B cell (primary cell): ENCODE measurements around the gene POGK. TPM values are rescaled to one million over a fixed set of nuclear protein-coding genes. Genes with fewer than 3 reads are reported as not detected.
A peak's percentile ranks its signal among the peaks of the same experiment; 100 is the strongest.

ENCODE experiments used
- ATAC-seq: fragments of 200-7000 bp; cut with Tn5 transposase; one replicate; pipeline ENCODE4 v1.10.0; 2021; ENCODE audit warnings: low read depth, mild to moderate bottlenecking, moderate number of reproducible peaks, moderate library complexity
- CTCF ChIA-PET: fragments of 350-600 bp; sonication (Branson Sonifier 250); formaldehyde crosslinking; loops from one replicate; lab custom pipeline; 2021; ENCODE audit warnings: antibody characterized with exemption, inconsistent platforms; lab: Charles Lee
- POLR2A ChIA-PET: fragments of 350-600 bp; sonication (Branson Sonifier 250); formaldehyde crosslinking; loops from one replicate; lab custom pipeline; 2021; ENCODE audit warnings: antibody characterized with exemption; lab: Charles Lee
- DNase-seq: peaks from one replicate; pipeline ENCODE4 v3.0.0; 2013
- H2AFZ ChIP-seq: 2 replicates; pipeline ENCODE4 v1.6.1; 2012; ENCODE audit warnings: mild to moderate bottlenecking, low read depth, low read length; ENCODE audit not compliant: insufficient read depth, poor library complexity, severe bottlenecking
- H3K27ac ChIP-seq, 2 donors: 1 replicate in 1 of 2; 2 replicates in 1 of 2; pipeline ENCODE4 v1.5.1; 2012 to 2013; ENCODE audit warnings: low read length in 2 of 2, mild to moderate bottlenecking in 2 of 2, moderate library complexity in 1 of 2
- H3K27me3 ChIP-seq, 4 experiments: fragments of 200-600 bp in 1 of 4; sonication (generic) in 1 of 4; replicated peaks in 1 of 4; 1 replicate in 2 of 4; 2 replicates in 2 of 4; pipeline versions ENCODE4 v1.6.1 to v1.7.0; 2013 to 2016; ENCODE audit warnings: low read length in 3 of 4, mild to moderate bottlenecking in 2 of 4, mixed read lengths in 1 of 4, moderate library complexity in 1 of 4; ENCODE audit not compliant: insufficient read depth in 4 of 4, control insufficient read depth in 3 of 4; ENCODE audit errors: control extremely low read depth in 1 of 4
- H3K36me3 ChIP-seq, 2 experiments: replicated peaks in 1 of 2; 1 replicate in 1 of 2; 2 replicates in 1 of 2; pipeline versions ENCODE4 v1.6.1 to v1.7.1; 2013; ENCODE audit warnings: low read length in 1 of 2; ENCODE audit not compliant: insufficient read depth in 2 of 2, control insufficient read depth in 1 of 2; ENCODE audit errors: control extremely low read depth in 1 of 2, extremely low read depth in 1 of 2
- H3K4me1 ChIP-seq, 2 donors: fragments of 200-600 bp in 1 of 2; sonication (generic) in 1 of 2; 1 replicate in 1 of 2; 2 replicates in 1 of 2; pipeline versions ENCODE4 v1.5.1 to v1.6.1; 2013 to 2017; ENCODE audit warnings: low read length in 2 of 2; ENCODE audit not compliant: control insufficient read depth in 2 of 2, insufficient read depth in 2 of 2
- H3K4me2 ChIP-seq: replicated peaks from 2 replicates; pipeline ENCODE3; 2012; ENCODE audit warnings: mild to moderate bottlenecking, low read depth, low read length; ENCODE audit not compliant: poor library complexity, severe bottlenecking
- H3K4me3 ChIP-seq, 5 experiments: fragments of 200-600 bp in 1 of 5; sonication (generic) in 1 of 5; 1 replicate in 3 of 5; 2 replicates in 2 of 5; pipeline versions ENCODE4 v1.5.1 to v1.7.0; 2011 to 2016; ENCODE audit warnings: low read length in 4 of 5, mild to moderate bottlenecking in 4 of 5, low read depth in 2 of 5, control low read depth in 1 of 5, moderate library complexity in 1 of 5; ENCODE audit not compliant: insufficient read depth in 1 of 5; ENCODE audit errors: control extremely low read depth in 1 of 5, extremely low read depth in 1 of 5
- H3K79me2 ChIP-seq: fragments of 200-600 bp; sonication (generic); one replicate; pipeline ENCODE4 v1.6.0; 2016; ENCODE audit warnings: low read length; ENCODE audit not compliant: control insufficient read depth, insufficient read depth
- H3K9ac ChIP-seq: fragments of 200-600 bp; sonication (generic); 2 replicates; pipeline ENCODE4 v1.6.1; 2017; ENCODE audit warnings: mild to moderate bottlenecking, low read length, moderate library complexity
- H3K9me3 ChIP-seq, 3 donors: one replicate each; pipeline versions ENCODE4 v1.6.1 to v1.7.1; 2013; ENCODE audit warnings: low read length in 2 of 3; ENCODE audit not compliant: control insufficient read depth in 2 of 3, insufficient read depth in 1 of 3; ENCODE audit errors: control extremely low read depth in 1 of 3
- H4K20me1 ChIP-seq: 2 replicates; pipeline ENCODE4 v1.6.0; 2012; ENCODE audit warnings: mild to moderate bottlenecking, low read length; ENCODE audit not compliant: insufficient read depth, control insufficient read depth, poor library complexity, severe bottlenecking
- H3K27ac Mint-ChIP-seq: one replicate; pipeline ENCODE4 v1.8.0; 2021; ENCODE audit warnings: mixed read lengths
- H3K27me3 Mint-ChIP-seq: one replicate; pipeline ENCODE4 v1.8.0; 2021; ENCODE audit warnings: mixed read lengths
- H3K4me1 Mint-ChIP-seq: one replicate; pipeline ENCODE4 v1.8.0; 2021; ENCODE audit warnings: mixed read lengths
- H3K4me3 Mint-ChIP-seq: one replicate; pipeline ENCODE4 v1.8.0; 2021; ENCODE audit warnings: mixed read lengths
- H3K9me3 Mint-ChIP-seq: one replicate; pipeline ENCODE4 v1.8.0; 2022; ENCODE audit warnings: mixed read lengths; ENCODE audit not compliant: insufficient read depth
- EZH2 ChIP-seq: IDR thresholded peaks from 2 replicates; pipeline ENCODE4 v1.6.1; 2012; ENCODE audit warnings: borderline replicate concordance, low read depth, mild to moderate bottlenecking, moderate library complexity, low read length; ENCODE audit not compliant: insufficient read depth, poor library complexity, severe bottlenecking
- WGBS: methylation state at CpG from one replicate; pipeline ENCODE4 v1.1.5; 2013; ENCODE audit warnings: missing lambda C conversion rate; ENCODE audit not compliant: insufficient coverage; 5-methylcytosine and 5-hydroxymethylcytosine counted together
- intact Hi-C: fragments of 100-400 bp; cut with micrococcal nuclease; formaldehyde crosslinking; loops from one replicate; pipeline ENCODE4 v1.10.0; 2022
- polyA plus RNA-seq: library from polyadenylated mRNA; depleted of rRNA; stranded (reverse); fragments of >200 nt; gene quantifications from 2 replicates; pipeline ENCODE4 v1.2.3, GENCODE V29; 2012
- total RNA-seq, 2 donors: library from RNA; stranded (reverse); fragments of 120-200 nt in 1 of 2; gene quantifications; 1 replicate in 1 of 2; 2 replicates in 1 of 2; pipeline versions ENCODE4 v1.2.3 to v1.2.4, GENCODE V29; 2013 to 2022
- TF ChIP-seq, protein P1 (sequence below): fragments of 200-600 bp; IDR thresholded peaks from one replicate; pipeline ENCODE4 v1.8.0; 2022; ENCODE audit warnings: antibody characterized with exemption, mild to moderate bottlenecking

POGK gene
- total and polyA plus RNA-seq, 2 donors (not counting 1 experiment from before 2014, with no cell fraction given): 10.4 to 45.0 TPM

DNA sequence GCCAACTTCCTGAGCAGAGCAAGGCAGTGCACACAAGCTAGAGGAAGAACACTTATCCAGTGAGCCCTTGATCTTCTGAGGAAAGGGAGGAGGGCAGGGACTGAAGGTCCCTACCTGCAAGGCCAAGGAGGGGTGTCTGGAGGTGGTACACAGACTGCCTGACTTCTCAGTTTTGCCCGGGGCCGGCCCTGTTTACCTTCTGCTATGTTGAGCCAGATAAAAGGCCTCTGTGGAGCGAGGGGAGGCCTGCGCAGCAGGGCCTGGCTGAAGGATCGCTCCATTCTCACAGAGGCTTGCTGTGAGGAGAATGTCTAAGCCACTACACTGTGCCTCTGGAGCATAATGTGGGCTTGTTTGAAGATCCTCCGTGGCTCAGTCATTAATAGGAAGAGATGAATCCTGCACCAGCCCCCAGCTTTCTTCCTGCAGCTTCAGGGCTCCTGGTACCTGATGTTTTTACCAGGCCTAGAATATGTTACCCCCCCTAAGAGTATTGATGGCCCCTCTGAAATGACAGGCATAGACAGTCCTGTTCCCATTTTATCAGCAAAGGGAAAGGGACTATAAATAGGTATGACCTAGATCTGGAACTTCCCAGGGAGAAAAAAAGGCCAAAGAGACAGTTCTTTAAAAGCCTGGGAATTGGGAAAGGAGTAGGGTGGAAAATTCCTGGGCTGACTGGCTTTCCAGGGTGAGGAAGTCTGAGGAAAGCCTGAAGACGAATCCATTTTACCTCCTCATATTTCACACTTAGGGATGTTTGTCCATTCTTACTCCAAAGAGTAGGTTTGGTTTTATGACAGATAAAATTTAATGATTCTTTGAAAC is 4.7 kb downstream of the POGK start:
- Histone ChIP-seq H3K4me1 (peaks cover 15% of the 10 kb centered on the region in 2 donors), H3K27me3 (no peaks in the 10 kb centered on the region), H3K4me3 (no peak overlapping the region), H3K9me3 (no peaks in the 10 kb centered on the region), H3K9ac (no peak overlapping the region), H3K79me2 (peaks cover 45% of the 10 kb centered on the region), H4K20me1 (peaks cover 62% of the 10 kb centered on the region), H3K27ac (peak overlapping the region in 1 of 2 donors; percentile 6), H3K4me2 (no peak overlapping the region), H2AFZ (no peak overlapping the region), H3K36me3 (peaks cover 3 to 80% of the 10 kb centered on the region in 2 experiments)
- ChIA-PET POLR2A (no interaction called here), CTCF (no interaction called here)
- intact Hi-C loops: no loop called here
- no peaks in the 10 kb centered on the region for H3K27me3 Mint-ChIP-seq
- H3K27ac Mint-ChIP-seq: no peak overlapping the region
- DNase-seq: no peak
- H3K4me1 Mint-ChIP-seq: peaks cover 32% of the 10 kb centered on the region
- no peaks in the 10 kb centered on the region for H3K9me3 Mint-ChIP-seq
- no peak for TF ChIP-seq EZH2
- TF ChIP-seq, protein P1, sequence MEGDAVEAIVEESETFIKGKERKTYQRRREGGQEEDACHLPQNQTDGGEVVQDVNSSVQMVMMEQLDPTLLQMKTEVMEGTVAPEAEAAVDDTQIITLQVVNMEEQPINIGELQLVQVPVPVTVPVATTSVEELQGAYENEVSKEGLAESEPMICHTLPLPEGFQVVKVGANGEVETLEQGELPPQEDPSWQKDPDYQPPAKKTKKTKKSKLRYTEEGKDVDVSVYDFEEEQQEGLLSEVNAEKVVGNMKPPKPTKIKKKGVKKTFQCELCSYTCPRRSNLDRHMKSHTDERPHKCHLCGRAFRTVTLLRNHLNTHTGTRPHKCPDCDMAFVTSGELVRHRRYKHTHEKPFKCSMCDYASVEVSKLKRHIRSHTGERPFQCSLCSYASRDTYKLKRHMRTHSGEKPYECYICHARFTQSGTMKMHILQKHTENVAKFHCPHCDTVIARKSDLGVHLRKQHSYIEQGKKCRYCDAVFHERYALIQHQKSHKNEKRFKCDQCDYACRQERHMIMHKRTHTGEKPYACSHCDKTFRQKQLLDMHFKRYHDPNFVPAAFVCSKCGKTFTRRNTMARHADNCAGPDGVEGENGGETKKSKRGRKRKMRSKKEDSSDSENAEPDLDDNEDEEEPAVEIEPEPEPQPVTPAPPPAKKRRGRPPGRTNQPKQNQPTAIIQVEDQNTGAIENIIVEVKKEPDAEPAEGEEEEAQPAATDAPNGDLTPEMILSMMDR: no peak
- no peak overlapping the region for H3K4me3 Mint-ChIP-seq
- ATAC-seq: no peak
- 97% methylated on average over 6 of the region's 7 CpGs for WGBS

DNA sequence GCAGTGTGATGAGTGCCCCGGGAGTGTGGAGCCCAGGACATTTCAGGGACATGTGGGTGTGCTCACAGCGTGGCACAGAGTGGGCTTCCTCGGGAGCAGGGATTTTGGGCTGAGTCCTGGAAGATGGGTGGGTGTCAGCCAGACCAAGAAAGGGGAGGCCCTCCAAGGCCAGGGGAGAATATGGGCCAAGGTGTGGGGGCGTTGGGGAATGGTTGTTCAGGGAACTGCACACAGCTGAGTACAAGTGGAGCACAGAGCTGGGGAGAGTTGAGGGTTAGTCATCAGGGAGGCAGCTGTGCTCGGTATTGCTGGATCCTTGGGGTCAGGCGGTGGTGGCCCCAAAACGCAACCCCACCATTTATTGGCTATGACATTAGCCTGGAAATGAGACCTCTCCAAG is 5.5 kb downstream of the POGK start:
- CTCF ChIA-PET: no interaction called here
- H3K4me2 ChIP-seq: no peak overlapping the region
- Mint-ChIP-seq H3K4me1 (peaks cover 31% of the 10 kb centered on the region), H3K27me3 (no peaks in the 10 kb centered on the region), H3K9me3 (no peaks in the 10 kb centered on the region), H3K27ac (no peak overlapping the region), H3K4me3 (no peak overlapping the region)
- POLR2A ChIA-PET: no interaction called here
- peaks cover 67% of the 10 kb centered on the region for H4K20me1 ChIP-seq
- peaks cover 3 to 88% of the 10 kb centered on the region in 2 experiments for H3K36me3 ChIP-seq
- no peak for DNase-seq
- no peaks in the 10 kb centered on the region for H3K27me3 ChIP-seq
- no peak overlapping the region for H3K9ac ChIP-seq
- no peak overlapping the region for H3K4me3 ChIP-seq
- no peak for ATAC-seq
- H3K9me3 ChIP-seq: no peaks in the 10 kb centered on the region
- H3K79me2 ChIP-seq: peaks cover 45% of the 10 kb centered on the region
- peaks cover 15% of the 10 kb centered on the region in 2 donors for H3K4me1 ChIP-seq
- intact Hi-C loops: no loop called here
- no peak overlapping the region for H2AFZ ChIP-seq
- peak overlapping the region in 1 of 2 donors; percentile 6 for H3K27ac ChIP-seq
- TF ChIP-seq EZH2: no peak
- TF ChIP-seq, protein P1: no peak
- 97% methylated on average over 4 of the region's 7 CpGs for WGBS
